GM23338 (cell line): ENCODE data around the gene NWD2. TPM values are rescaled to one million over a fixed set of nuclear protein-coding genes. Genes with fewer than 3 reads are reported as not detected.

Experiments used
- ATAC-seq: fragments of 200-7000 bp; cut with Tn5 transposase; 3 replicates; pipeline ENCODE4 v1.9.1; 2020
- DNase-seq: peaks from one replicate; pipeline ENCODE4 v3.0.0-alpha.2; 2015; ENCODE audit warnings: low spot score
- H2AFZ ChIP-seq: fragments of 200-600 bp; sonication (generic); 2 replicates; pipeline ENCODE4 v1.8.0; 2016; ENCODE audit warnings: antibody characterized with exemption, mild to moderate bottlenecking, moderate library complexity
- H3F3A ChIP-seq: fragments of 200-600 bp; sonication (generic); replicated peaks from 2 replicates; pipeline ENCODE4 v1.8.0; 2017; ENCODE audit warnings: antibody characterized with exemption, mixed run types, low read depth
- H3K27ac ChIP-seq: fragments of 200-600 bp; sonication (generic); 2 replicates; pipeline ENCODE4 v1.6.1; 2016; ENCODE audit warnings: low read depth
- H3K27me3 ChIP-seq: fragments of 200-600 bp; sonication (generic); 2 replicates; pipeline ENCODE4 v1.8.0; 2016; ENCODE audit warnings: mild to moderate bottlenecking, mixed run types, moderate library complexity; ENCODE audit not compliant: insufficient read depth
- H3K36me3 ChIP-seq: fragments of 200-600 bp; sonication (generic); 2 replicates; pipeline ENCODE4 v1.8.0; 2016; ENCODE audit warnings: mild to moderate bottlenecking; ENCODE audit not compliant: insufficient read depth
- H3K4me1 ChIP-seq: fragments of 200-600 bp; sonication (generic); 2 replicates; pipeline ENCODE4 v1.8.0; 2016; ENCODE audit warnings: mild to moderate bottlenecking, moderate library complexity; ENCODE audit not compliant: insufficient read depth
- H3K4me2 ChIP-seq: fragments of 200-600 bp; sonication (generic); 2 replicates; pipeline ENCODE4 v1.7.1; 2017; ENCODE audit warnings: mixed run types
- H3K4me3 ChIP-seq: fragments of 200-600 bp; sonication (generic); 2 replicates; pipeline ENCODE4 v1.6.1; 2016; ENCODE audit warnings: mixed run types
- H3K79me2 ChIP-seq: fragments of 200-600 bp; sonication (generic); replicated peaks from 2 replicates; pipeline ENCODE4 v1.8.0; 2017; ENCODE audit warnings: mild to moderate bottlenecking; ENCODE audit not compliant: insufficient read depth
- H3K9me2 ChIP-seq: fragments of 200-600 bp; sonication (generic); 2 replicates; pipeline ENCODE4 v1.8.0; 2017; ENCODE audit not compliant: insufficient read depth
- H4K20me1 ChIP-seq: fragments of 200-600 bp; sonication (generic); replicated peaks from 2 replicates; pipeline ENCODE4 v1.8.0; 2017; ENCODE audit warnings: mild to moderate bottlenecking; ENCODE audit not compliant: insufficient read depth
- H3K27ac Mint-ChIP-seq: 2 replicates; pipeline ENCODE4 v1.8.0; 2020; ENCODE audit warnings: inconsistent platforms, mild to moderate bottlenecking, moderate library complexity, mixed read lengths
- H3K27me3 Mint-ChIP-seq: 3 replicates; pipeline ENCODE4 v1.8.0; 2022; ENCODE audit warnings: low read depth, mild to moderate bottlenecking, moderate library complexity, mixed read lengths, inconsistent platforms; ENCODE audit not compliant: insufficient read depth, poor library complexity
- H3K36me3 Mint-ChIP-seq: 3 replicates; pipeline ENCODE4 v1.8.0; 2021; ENCODE audit warnings: low read depth, mild to moderate bottlenecking, inconsistent platforms, moderate library complexity, mixed read lengths
- H3K4me1 Mint-ChIP-seq: 3 replicates; pipeline ENCODE4 v1.8.0; 2020; ENCODE audit warnings: mild to moderate bottlenecking, inconsistent platforms, mixed read lengths
- H3K4me3 Mint-ChIP-seq: 3 replicates; pipeline ENCODE4 v1.8.0; 2021; ENCODE audit warnings: moderate library complexity, mild to moderate bottlenecking, inconsistent platforms, mixed read lengths
- H3K9me3 Mint-ChIP-seq: 3 replicates; pipeline ENCODE4 v1.8.0; 2020; ENCODE audit warnings: moderate library complexity, mild to moderate bottlenecking, inconsistent platforms, mixed read lengths
- CREB1 ChIP-seq: fragments of 250-450 bp; sonication (Bioruptor Pico); IDR thresholded peaks from 2 replicates; pipeline ENCODE4 v1.5.0; 2020; ENCODE audit warnings: low read depth, mild to moderate bottlenecking, moderate library complexity
- EZH2phosphoT487 ChIP-seq: fragments of 200-600 bp; sonication (generic); IDR thresholded peaks from one replicate; pipeline ENCODE4 v1.8.1; 2018; ENCODE audit warnings: antibody characterized with exemption; ENCODE audit not compliant: unreplicated experiment
- JUNB ChIP-seq: IDR thresholded peaks from one replicate; pipeline ENCODE4 v1.6.1; 2016; ENCODE audit warnings: antibody characterized with exemption; ENCODE audit not compliant: unreplicated experiment
- NANOG ChIP-seq: IDR thresholded peaks from 2 replicates; pipeline ENCODE4 v1.6.1; 2016; ENCODE audit warnings: antibody characterized with exemption, borderline replicate concordance
- POLR2AphosphoS5 ChIP-seq: IDR thresholded peaks from 2 replicates; pipeline ENCODE4 v1.6.1; 2016; ENCODE audit warnings: antibody characterized with exemption, low read depth
- STAT1 ChIP-seq: IDR thresholded peaks from one replicate; pipeline ENCODE4 v1.6.1; 2016; ENCODE audit warnings: antibody characterized with exemption; ENCODE audit not compliant: unreplicated experiment
- polyA plus RNA-seq: library from polyadenylated mRNA; unstranded; fragments of >200 nt; fragmentation: Nextera tagmentation; extraction: Ambion mirVana; gene quantifications from 2 replicates; pipeline ENCODE4 v1.2.1, GENCODE V29; 2016
- total RNA-seq: library from RNA; depleted of rRNA; stranded (reverse); fragments of >200 nt; shearing (Covaris generic); gene quantifications from 2 replicates; pipeline ENCODE4 v1.2.3, GENCODE V29; 2014
- TF ChIP-seq, protein P1 (sequence below): IDR thresholded peaks from 2 replicates; pipeline ENCODE4 v1.6.1; 2016; ENCODE audit warnings: antibody characterized with exemption
- TF ChIP-seq, protein P2 (sequence below), 2 experiments: fragments of 200-600 bp in 1 of 2; sonication (generic) in 1 of 2; conservative IDR thresholded peaks; 2 replicates each; pipeline versions ENCODE4 v1.5.1 to v1.6.1; 2016 to 2017; ENCODE audit warnings: antibody characterized with exemption in 2 of 2, low read depth in 2 of 2, mild to moderate bottlenecking in 2 of 2, moderate library complexity in 1 of 2
- TF ChIP-seq, protein P3 (sequence below): IDR thresholded peaks from one replicate; pipeline ENCODE4 v1.6.1; 2018; ENCODE audit warnings: antibody characterized with exemption; ENCODE audit not compliant: unreplicated experiment

NWD2 gene
- total and polyA plus RNA-seq, 2 experiments from 2014 or later = 0.07 TPM; not detected in 1

- TF ChIP-seq, protein P1, sequence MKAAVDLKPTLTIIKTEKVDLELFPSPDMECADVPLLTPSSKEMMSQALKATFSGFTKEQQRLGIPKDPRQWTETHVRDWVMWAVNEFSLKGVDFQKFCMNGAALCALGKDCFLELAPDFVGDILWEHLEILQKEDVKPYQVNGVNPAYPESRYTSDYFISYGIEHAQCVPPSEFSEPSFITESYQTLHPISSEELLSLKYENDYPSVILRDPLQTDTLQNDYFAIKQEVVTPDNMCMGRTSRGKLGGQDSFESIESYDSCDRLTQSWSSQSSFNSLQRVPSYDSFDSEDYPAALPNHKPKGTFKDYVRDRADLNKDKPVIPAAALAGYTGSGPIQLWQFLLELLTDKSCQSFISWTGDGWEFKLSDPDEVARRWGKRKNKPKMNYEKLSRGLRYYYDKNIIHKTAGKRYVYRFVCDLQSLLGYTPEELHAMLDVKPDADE = no peak
- TF ChIP-seq, protein P2, sequence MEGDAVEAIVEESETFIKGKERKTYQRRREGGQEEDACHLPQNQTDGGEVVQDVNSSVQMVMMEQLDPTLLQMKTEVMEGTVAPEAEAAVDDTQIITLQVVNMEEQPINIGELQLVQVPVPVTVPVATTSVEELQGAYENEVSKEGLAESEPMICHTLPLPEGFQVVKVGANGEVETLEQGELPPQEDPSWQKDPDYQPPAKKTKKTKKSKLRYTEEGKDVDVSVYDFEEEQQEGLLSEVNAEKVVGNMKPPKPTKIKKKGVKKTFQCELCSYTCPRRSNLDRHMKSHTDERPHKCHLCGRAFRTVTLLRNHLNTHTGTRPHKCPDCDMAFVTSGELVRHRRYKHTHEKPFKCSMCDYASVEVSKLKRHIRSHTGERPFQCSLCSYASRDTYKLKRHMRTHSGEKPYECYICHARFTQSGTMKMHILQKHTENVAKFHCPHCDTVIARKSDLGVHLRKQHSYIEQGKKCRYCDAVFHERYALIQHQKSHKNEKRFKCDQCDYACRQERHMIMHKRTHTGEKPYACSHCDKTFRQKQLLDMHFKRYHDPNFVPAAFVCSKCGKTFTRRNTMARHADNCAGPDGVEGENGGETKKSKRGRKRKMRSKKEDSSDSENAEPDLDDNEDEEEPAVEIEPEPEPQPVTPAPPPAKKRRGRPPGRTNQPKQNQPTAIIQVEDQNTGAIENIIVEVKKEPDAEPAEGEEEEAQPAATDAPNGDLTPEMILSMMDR (conservative IDR thresholded peaks at IDR 0.05; ENCODE audit: low read depth in 2 of 2) = no peak
- TF ChIP-seq EZH2phosphoT487 = no peak
- no peak for TF ChIP-seq JUNB
- no peak for TF ChIP-seq STAT1
- no peak for TF ChIP-seq NANOG
- TF ChIP-seq, protein P3, sequence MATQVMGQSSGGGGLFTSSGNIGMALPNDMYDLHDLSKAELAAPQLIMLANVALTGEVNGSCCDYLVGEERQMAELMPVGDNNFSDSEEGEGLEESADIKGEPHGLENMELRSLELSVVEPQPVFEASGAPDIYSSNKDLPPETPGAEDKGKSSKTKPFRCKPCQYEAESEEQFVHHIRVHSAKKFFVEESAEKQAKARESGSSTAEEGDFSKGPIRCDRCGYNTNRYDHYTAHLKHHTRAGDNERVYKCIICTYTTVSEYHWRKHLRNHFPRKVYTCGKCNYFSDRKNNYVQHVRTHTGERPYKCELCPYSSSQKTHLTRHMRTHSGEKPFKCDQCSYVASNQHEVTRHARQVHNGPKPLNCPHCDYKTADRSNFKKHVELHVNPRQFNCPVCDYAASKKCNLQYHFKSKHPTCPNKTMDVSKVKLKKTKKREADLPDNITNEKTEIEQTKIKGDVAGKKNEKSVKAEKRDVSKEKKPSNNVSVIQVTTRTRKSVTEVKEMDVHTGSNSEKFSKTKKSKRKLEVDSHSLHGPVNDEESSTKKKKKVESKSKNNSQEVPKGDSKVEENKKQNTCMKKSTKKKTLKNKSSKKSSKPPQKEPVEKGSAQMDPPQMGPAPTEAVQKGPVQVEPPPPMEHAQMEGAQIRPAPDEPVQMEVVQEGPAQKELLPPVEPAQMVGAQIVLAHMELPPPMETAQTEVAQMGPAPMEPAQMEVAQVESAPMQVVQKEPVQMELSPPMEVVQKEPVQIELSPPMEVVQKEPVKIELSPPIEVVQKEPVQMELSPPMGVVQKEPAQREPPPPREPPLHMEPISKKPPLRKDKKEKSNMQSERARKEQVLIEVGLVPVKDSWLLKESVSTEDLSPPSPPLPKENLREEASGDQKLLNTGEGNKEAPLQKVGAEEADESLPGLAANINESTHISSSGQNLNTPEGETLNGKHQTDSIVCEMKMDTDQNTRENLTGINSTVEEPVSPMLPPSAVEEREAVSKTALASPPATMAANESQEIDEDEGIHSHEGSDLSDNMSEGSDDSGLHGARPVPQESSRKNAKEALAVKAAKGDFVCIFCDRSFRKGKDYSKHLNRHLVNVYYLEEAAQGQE = no peak
- TF ChIP-seq CREB1 (CRISPR knock-in tag) = no peak
Observed at GRCh38 chr4:37320513-37321235, 76.1 kb downstream of the NWD2 start (continued).

- H3K9me3 Mint-ChIP-seq = no peaks in the 10 kb centered on the region
- ATAC-seq (no peak), DNase-seq (no peak)
- Histone ChIP-seq H3K4me2 (no peak overlapping the region), H3K4me3 (no peak overlapping the region), H3K79me2 (no peaks in the 10 kb centered on the region), H3K4me1 (peaks cover 18% of the 10 kb centered on the region), H3F3A (no peaks in the 10 kb centered on the region), H3K27me3 (no peaks in the 10 kb centered on the region), H2AFZ (peak overlapping the region; percentile 19), H4K20me1 (no peaks in the 10 kb centered on the region), H3K27ac (no peak overlapping the region), H3K36me3 (no peaks in the 10 kb centered on the region), H3K9me2 (peaks cover 6% of the 10 kb centered on the region; the same call in 1 of the 2 replicates)
- no peaks in the 10 kb centered on the region for H3K36me3 Mint-ChIP-seq
- peaks cover 1% of the 10 kb centered on the region for H3K27me3 Mint-ChIP-seq
- H3K4me1 Mint-ChIP-seq = peaks cover 17% of the 10 kb centered on the region
- H3K27ac Mint-ChIP-seq = no peak overlapping the region
- no peak overlapping the region for H3K4me3 Mint-ChIP-seq
- TF ChIP-seq, protein P3 = no peak
- TF ChIP-seq POLR2AphosphoS5 (no peak), EZH2phosphoT487 (no peak)
Observed at GRCh38 chr4:37322122-37322521, 77.6 kb downstream of the NWD2 start.
